Stimulated activated CD4-positive, alpha-beta T cell treated with anti-CD3 and anti-CD28 coated beads, Interleukin-4, amount 100 ng/mL, for 1 hour (primary cell): ENCODE measurements around the gene ZNF146.
"Not testable (repeated sequence)": the region's sequence is repeated elsewhere in the genome, so short reads cannot be mapped to it uniquely, and the experiment has no call there.

Experiments used
- DNase-seq: peaks from one replicate; pipeline ENCODE4 v3.0.0-alpha.2; 2020

ZNF146 gene

GRCh38 chr19:36236304-36236945 is 21.5 kb downstream of the ZNF146 start:
- DNase-seq: no peak

GRCh38 chr19:36236946-36237310 is 22.0 kb downstream of the ZNF146 start:
- DNase-seq: no peak

- no peak for DNase-seq
Measured at GRCh38 chr19:36244066-36244465, 29.2 kb downstream of the ZNF146 start.

GRCh38 chr19:36245210-36246005 is 30.5 kb downstream of the ZNF146 start:
- DNase-seq: no peak

- no peak for DNase-seq
Measured at GRCh38 chr19:36246006-36246481, 31.1 kb downstream of the ZNF146 start.

- DNase-seq: no peak
Measured at GRCh38 chr19:36252047-36252446, 37.1 kb downstream of the ZNF146 start.

- DNase-seq: no peak
Measured at GRCh38 chr19:36254848-36255247, 39.9 kb downstream of the ZNF146 start.

GRCh38 chr19:36255316-36255715 is 40.4 kb downstream of the ZNF146 start:
- DNase-seq: no peak

- DNase-seq: no peak
Measured at GRCh38 chr19:36256064-36256463, 41.2 kb downstream of the ZNF146 start.

- DNase-seq: no peak
Measured at GRCh38 chr19:36256853-36257519, 42.1 kb downstream of the ZNF146 start.

GRCh38 chr19:36257520-36257876 is 42.6 kb downstream of the ZNF146 start:
- DNase-seq: no peak

GRCh38 chr19:36258028-36258875 is 43.3 kb downstream of the ZNF146 start:
- DNase-seq: no peak

GRCh38 chr19:36259211-36259610 is 44.3 kb downstream of the ZNF146 start:
- DNase-seq: no peak

GRCh38 chr19:36265064-36265463 is 50.2 kb downstream of the ZNF146 start:
- DNase-seq: no peak

- no peak for DNase-seq
Measured at GRCh38 chr19:36265856-36266374, 51.0 kb downstream of the ZNF146 start.

- DNase-seq: no peak
Measured at GRCh38 chr19:36266375-36266961, 51.6 kb downstream of the ZNF146 start.

- DNase-seq: no peak
Measured at GRCh38 chr19:36267061-36267845, 52.3 kb downstream of the ZNF146 start.

- not testable (repeated sequence) for DNase-seq
Measured at GRCh38 chr19:36268081-36268480, 53.2 kb downstream of the ZNF146 start.

- not testable (repeated sequence) for DNase-seq
Measured at GRCh38 chr19:36268591-36268990, 53.7 kb downstream of the ZNF146 start.

- not testable (repeated sequence) for DNase-seq
Measured at GRCh38 chr19:36269295-36269694, 54.4 kb downstream of the ZNF146 start.
